Muscle layer of duodenum (tissue), 2 donors: ENCODE results near the gene LEMD1.

Experiments used
- H3K27ac ChIP-seq: one replicate; pipeline ENCODE4 v1.7.0; 2013; ENCODE audit warnings: mild to moderate bottlenecking, low read length
- H3K27me3 ChIP-seq: one replicate; pipeline ENCODE4 v1.7.0; 2013; ENCODE audit warnings: low read depth, mild to moderate bottlenecking, control low read depth, low read length
- H3K36me3 ChIP-seq, 2 donors: one replicate each; pipeline ENCODE4 v1.7.0; 2013; ENCODE audit warnings: low read length in 2 of 2, control low read depth in 1 of 2, mild to moderate bottlenecking in 1 of 2; ENCODE audit not compliant: insufficient read depth in 2 of 2, control insufficient read depth in 1 of 2
- H3K4me1 ChIP-seq, 2 donors: one replicate each; pipeline ENCODE4 v1.7.0; 2013; ENCODE audit warnings: low read length in 2 of 2, mild to moderate bottlenecking in 2 of 2, control low read depth in 1 of 2, moderate library complexity in 1 of 2; ENCODE audit not compliant: insufficient read depth in 2 of 2, control insufficient read depth in 1 of 2
- H3K4me3 ChIP-seq, 2 donors: one replicate each; pipeline ENCODE4 v1.7.0; 2013; ENCODE audit warnings: low read length in 2 of 2, low read depth in 1 of 2, mild to moderate bottlenecking in 1 of 2
- H3K9me3 ChIP-seq, 2 donors: one replicate each; pipeline ENCODE4 v1.7.0; 2013; ENCODE audit warnings: low read length in 2 of 2, control low read depth in 1 of 2, mild to moderate bottlenecking in 1 of 2; ENCODE audit not compliant: control insufficient read depth in 1 of 2
- donor health status: healthy.

Gene LEMD1

DNA sequence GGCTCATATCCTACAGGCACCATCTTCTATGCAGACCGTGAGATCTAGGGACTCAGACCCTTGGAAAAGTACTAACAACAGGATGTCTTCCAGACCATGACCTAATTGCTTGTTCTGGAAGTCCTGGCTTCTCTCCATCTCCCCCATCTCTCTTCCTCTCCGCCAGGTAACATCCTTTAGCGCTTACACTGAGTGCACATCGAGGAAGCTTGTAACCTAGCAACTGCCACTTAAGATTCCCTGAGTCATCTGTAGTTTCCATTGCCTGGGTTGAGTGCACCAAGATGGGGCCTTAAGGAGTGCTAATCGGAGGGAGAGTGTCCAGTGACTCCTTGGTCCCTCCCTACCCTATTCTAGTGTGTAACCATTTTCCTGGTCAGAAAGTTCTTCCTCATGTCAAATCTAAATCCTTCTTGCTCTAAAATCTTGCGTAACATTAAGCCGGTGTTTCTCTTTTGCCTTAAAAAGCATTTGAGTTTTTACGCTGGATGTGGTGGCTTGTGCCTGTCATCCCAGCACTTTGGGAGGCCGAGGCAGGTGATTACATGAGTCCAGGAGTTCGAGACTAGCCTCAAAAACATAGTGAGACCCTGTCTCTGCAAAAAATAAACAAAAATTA lies 74.8 kb downstream of the LEMD1 start:
- Histone ChIP-seq H3K4me1 (peaks cover 0 to 14% of the 10 kb centered on the region in 2 donors), H3K27me3 (peaks cover 20% of the 10 kb centered on the region), H3K27ac (no peak overlapping the region), H3K4me3 (no peak overlapping the region), H3K36me3 (no peaks in the 10 kb centered on the region), H3K9me3 (no peaks in the 10 kb centered on the region)

DNA sequence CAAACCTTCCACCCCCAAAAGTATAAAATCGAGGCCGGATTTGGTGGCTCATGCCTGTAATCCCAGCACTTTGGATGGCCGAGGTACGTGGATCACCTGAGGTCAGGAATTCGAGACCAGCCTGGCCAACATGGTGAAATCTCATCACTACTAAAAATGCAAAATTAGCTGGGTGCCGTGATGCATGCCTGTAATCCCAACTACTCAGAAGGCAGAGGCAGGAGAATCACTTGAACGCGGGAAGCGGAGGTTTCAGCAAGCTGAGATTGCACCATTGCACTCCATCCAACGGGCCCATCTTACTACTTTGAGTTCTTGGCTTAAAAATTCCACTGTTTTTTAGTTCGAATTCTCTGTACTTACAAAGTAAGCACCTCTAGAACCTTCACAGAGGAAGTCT lies 76.1 kb downstream of the LEMD1 start:
- Histone ChIP-seq H3K27ac (no peak overlapping the region), H3K9me3 (no peaks in the 10 kb centered on the region), H3K4me3 (no peak overlapping the region), H3K4me1 (peaks cover 0 to 14% of the 10 kb centered on the region in 2 donors), H3K27me3 (peaks cover 20% of the 10 kb centered on the region), H3K36me3 (no peaks in the 10 kb centered on the region)

DNA sequence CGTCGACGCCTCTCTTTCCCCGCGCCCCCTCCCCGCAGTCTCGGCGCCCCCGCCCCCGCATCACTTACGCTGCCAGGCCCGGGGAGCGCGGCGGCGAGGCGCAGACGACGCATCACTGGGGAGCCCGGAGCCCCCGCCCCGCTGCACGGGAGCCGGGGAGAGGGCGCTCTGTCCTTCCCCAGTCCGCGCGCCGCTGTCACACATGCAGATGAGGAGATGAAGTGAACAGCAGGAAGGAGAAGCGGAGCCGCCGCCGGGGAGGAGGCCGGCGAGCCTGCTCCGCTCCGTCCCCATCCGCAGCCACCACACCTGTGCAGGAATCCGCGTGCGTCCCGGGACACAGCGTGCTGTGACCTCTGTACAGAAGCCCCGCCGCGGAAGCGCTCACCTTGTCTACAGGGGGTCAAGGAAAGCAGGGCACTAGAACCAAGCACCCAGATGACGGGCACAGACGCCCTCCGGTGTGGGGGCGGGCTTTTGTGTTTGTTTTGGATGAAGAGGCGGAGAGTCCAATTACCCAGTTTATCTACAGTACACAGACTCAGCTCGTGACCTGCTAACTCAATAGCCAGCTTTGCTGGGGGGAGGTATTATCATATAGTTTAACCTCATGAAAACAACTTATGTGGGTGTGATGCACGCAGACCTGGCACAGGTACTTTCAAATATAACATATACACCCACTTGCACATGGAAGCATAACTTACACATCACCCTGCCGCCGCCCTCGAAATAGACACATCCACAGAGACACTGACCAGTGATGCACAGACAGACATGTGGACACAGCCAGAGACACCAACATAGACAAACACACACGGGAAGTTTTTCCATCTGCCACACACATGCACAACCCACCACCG lies 77.6 kb downstream of the LEMD1 start:
- Histone ChIP-seq H3K36me3 (no peaks in the 10 kb centered on the region), H3K4me1 (peaks cover 0 to 14% of the 10 kb centered on the region in 2 donors), H3K27ac (no peak overlapping the region), H3K9me3 (no peaks in the 10 kb centered on the region), H3K4me3 (peak overlapping the region; percentile 15 to 59), H3K27me3 (peaks cover 20% of the 10 kb centered on the region)

DNA sequence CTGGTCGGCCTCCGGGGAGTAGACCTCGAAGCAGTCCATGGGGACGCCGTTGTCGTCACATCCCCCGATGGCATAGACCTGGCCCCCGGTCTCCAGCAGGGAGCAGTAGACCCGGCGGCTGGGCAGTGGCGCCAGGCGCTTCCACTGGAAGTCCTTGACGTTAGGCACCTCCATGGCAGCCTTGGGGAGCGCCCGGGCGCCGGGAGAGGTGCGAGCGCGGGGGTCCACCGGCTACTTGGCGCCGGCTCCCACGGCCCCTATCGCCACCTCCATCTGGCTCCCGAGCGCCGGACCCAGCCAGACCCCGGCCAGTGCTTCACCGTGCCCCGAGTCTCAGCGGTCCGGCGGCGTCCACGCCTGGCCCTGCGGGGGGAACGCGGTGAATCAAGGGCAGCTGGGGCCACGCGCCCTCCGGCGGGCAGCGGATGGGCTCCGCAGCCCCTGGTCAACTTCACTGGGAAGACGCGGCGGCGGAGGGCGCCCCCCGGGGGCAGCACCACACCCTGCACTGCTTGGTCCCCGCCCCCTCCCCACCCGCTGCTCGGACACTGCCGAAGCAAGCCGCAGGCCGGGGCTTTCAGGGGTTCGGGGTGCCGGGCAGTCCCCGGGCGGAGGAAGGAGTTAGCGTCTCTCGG lies 78.3 kb downstream of the LEMD1 start:
- Histone ChIP-seq H3K4me1 (peaks cover 0 to 14% of the 10 kb centered on the region in 2 donors), H3K36me3 (no peaks in the 10 kb centered on the region), H3K27ac (no peak overlapping the region), H3K27me3 (peaks cover 20% of the 10 kb centered on the region), H3K9me3 (no peaks in the 10 kb centered on the region), H3K4me3 (peak overlapping the region in 1 of 2 donors; percentile 59)

DNA sequence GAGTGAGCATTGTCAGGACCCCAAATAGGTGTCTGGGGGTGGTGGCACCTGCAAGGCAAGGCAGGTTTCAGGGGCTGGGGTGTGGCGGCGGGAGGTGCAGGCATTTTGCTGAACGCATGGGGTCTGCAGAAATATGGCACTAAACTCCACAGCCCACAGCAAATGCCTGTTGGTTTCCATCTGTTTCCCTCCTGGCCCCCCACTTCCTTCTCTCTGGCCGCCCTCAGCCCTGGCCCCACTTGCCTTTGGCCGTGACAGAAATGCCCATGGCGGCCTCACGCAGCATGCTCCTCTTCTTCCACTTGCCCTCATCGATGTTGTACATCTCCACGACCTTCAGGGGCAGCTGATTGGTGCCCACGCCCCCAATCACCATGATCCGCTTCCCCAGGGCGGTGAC lies 78.9 kb downstream of the LEMD1 start:
- Histone ChIP-seq H3K27me3 (peaks cover 20% of the 10 kb centered on the region), H3K4me1 (peaks cover 0 to 14% of the 10 kb centered on the region in 2 donors), H3K27ac (no peak overlapping the region), H3K9me3 (no peaks in the 10 kb centered on the region), H3K4me3 (no peak overlapping the region), H3K36me3 (no peaks in the 10 kb centered on the region)

DNA sequence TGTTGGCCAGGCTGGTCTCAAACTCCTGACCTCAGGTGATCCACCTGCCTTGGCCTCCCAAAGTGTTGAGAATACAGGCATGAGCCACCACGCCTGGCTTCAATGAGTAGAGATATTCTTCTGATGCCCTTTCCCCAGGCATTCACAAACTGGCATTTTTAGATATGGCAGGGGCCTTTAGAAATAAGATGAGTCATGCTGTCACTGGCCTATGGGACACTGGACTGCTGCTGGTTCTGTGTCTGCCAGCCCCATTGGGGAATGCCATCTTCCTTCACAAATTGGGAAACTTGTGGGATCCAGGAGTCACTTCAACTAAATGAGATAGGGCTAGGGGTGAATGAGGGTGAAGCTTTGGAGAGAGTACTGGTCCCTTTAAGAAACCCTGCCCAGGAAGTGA lies 81.2 kb downstream of the LEMD1 start:
- Histone ChIP-seq H3K36me3 (no peaks in the 10 kb centered on the region), H3K4me1 (peaks cover 0 to 14% of the 10 kb centered on the region in 2 donors), H3K27me3 (peaks cover 17% of the 10 kb centered on the region), H3K9me3 (no peaks in the 10 kb centered on the region), H3K4me3 (no peak overlapping the region), H3K27ac (no peak overlapping the region)

DNA sequence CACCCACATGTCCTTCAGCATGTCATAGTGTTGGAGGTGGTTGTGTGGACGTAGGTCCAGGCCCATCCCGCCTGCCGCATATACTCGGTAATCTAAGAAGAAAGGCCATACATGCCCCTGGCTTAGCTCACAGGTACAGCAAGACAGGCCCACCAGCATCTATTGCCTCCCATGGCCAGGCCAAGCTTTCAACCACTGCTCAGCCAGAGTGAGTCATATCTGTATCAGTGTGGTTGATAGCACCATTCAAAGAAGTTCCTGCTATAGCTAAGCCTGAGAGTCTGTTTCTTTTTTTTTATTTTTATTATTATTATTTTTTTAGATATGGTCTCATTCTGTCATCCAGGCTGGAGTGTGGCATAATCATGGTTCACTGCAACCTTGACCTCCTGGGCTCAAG lies 82.1 kb downstream of the LEMD1 start:
- H3K9me3 ChIP-seq, result no peaks in the 10 kb centered on the region
- H3K27me3 ChIP-seq, result peaks cover 17% of the 10 kb centered on the region
- H3K27ac ChIP-seq, result no peak overlapping the region
- no peak overlapping the region for H3K4me3 ChIP-seq
- peaks cover 0 to 14% of the 10 kb centered on the region in 2 donors for H3K4me1 ChIP-seq
- no peaks in the 10 kb centered on the region for H3K36me3 ChIP-seq

DNA sequence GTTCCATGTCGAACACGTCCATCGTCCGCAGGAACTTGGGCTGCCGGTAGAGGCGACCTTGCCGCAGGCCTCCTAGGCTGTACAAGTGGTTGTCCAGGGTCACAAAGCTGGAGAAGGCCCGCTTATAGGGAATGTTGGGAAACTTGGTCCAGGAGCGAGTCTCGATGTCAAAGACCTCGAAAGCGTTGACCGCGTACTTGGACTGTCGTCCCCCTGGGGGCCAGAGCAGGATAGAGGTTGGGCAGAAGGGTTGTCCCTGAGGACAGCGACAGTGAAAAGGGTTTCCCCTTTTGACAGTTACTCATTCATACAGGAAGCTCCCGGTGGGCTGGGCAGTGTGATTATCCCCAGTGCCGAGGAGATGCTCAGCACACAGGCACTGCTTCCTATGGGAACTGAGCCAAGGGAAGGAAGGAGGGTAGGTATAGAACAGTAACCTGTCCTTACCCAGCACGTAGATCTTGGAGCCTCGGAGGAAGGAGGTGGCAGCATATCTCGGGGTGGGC lies 82.6 kb downstream of the LEMD1 start:
- Histone ChIP-seq H3K27ac (no peak overlapping the region), H3K9me3 (no peaks in the 10 kb centered on the region), H3K4me3 (no peak overlapping the region), H3K27me3 (peaks cover 12% of the 10 kb centered on the region), H3K36me3 (no peaks in the 10 kb centered on the region), H3K4me1 (peaks cover 0 to 10% of the 10 kb centered on the region in 2 donors)

DNA sequence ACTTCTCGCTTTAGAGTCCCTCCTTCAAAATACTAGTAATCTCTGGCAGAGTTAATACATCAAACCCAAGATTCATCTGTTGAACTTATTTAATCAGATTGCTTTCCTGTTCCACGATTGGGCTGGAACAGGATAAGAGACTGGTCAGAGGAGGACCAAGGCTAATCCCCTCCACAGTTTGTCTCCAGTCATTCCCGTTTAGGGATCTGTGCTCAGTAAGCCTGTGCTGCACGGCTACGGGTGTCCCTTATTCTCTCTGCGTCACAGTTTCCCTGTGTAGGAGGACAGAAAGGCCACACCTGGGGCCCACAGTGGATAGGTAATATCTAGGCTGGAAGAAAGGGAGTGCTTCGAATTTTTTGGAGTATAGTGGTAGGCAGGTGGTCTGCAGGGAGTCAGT lies 83.8 kb downstream of the LEMD1 start:
- Histone ChIP-seq H3K27ac (no peak overlapping the region), H3K9me3 (no peaks in the 10 kb centered on the region), H3K27me3 (peaks cover 4% of the 10 kb centered on the region), H3K4me3 (no peak overlapping the region), H3K4me1 (no peaks in the 10 kb centered on the region), H3K36me3 (no peaks in the 10 kb centered on the region)

DNA sequence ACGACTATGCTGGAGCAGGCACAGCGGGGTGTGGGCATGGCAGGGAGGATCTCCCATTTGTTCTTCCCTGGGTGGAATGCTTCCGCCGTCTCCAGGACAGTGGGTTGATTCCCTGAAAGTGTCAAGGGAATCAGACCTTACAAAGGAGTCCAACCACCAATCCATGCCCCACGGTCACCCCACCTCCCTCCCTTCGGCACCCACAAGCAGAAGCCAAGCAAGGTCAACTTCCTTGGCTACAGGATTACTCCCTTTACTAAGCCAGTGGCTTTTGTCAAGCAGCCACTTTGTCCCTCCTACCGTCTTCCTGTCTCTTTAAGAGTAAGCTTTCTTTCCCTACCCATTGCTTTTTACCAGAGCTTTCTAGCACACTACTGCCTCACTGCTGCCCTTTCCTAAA lies 84.4 kb downstream of the LEMD1 start:
- H3K27ac ChIP-seq, result no peak overlapping the region
- no peaks in the 10 kb centered on the region for H3K27me3 ChIP-seq
- no peak overlapping the region for H3K4me3 ChIP-seq
- no peaks in the 10 kb centered on the region for H3K4me1 ChIP-seq
- H3K36me3 ChIP-seq, result no peaks in the 10 kb centered on the region
- no peaks in the 10 kb centered on the region for H3K9me3 ChIP-seq

DNA sequence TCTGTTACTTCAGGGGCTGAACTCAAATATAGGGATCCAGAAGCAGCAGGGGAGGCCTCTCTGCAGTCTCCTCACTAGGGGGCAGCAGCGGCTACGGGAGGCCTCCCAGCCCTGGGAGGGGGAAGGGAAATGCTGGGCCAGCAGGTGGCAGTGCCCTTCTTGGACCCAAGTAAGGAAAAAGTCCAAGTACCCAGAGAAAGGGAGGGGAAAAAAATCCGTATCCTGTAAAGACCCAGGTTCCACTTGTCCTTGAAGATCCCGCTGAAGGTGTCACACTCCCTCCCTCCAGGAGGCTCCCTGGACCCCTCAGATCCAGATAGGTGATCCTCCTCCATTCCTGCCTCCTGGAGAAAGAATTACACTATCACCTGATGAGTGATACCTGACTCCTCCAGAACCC lies 86.2 kb downstream of the LEMD1 start:
- no peaks in the 10 kb centered on the region for H3K36me3 ChIP-seq
- no peaks in the 10 kb centered on the region for H3K4me1 ChIP-seq
- H3K27me3 ChIP-seq, result no peaks in the 10 kb centered on the region
- no peaks in the 10 kb centered on the region for H3K9me3 ChIP-seq
- H3K27ac ChIP-seq, result no peak overlapping the region
- no peak overlapping the region for H3K4me3 ChIP-seq
